ENCODE results near the gene BLOC1S1.
"Not testable (repeated sequence)": the region's sequence is repeated elsewhere in the genome, so short reads cannot be mapped to it uniquely, and the experiment has no call there.

BLOC1S1 gene

DNA sequence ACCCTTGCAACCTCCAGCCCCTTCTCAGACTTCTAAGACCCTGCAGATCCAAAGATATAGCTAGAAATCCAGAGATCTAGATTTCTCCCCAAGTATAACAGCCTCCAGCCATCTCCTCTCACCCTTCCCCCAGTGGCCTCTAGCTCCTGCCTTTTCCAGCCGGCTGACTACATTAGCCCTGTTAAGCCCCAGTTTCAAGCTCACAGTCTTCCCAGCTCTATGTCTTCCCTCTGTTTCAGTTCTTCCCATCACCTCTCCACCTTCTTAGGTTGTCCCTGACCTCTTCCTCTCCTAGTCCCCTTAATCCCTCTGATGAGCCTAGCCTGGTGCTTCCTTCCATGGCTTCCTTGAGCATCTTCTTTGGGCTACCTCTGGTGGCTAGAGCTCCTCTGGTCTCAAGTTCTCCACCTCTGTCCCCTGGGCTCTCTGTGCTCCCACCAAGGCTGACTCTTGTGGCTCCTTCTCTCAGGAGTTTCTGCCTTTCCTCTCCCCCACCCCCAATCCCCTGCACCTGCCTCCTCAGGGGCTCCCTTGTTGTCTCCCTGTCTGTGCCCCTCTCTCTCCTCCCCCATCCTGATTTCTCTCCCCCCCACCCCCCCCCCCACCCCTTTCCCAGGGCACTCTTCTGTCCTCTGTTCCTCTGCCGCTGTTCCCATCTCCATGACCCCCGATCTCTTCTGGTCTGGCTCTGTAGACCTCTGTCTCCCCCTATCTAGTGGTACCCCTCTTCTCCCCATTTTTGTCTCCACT lies 26.3 kb downstream of the BLOC1S1 start:
- FAIRE-seq (no peak), DNase-seq (ENCODE audit: insufficient read length, low spot score) (no peak)

DNA sequence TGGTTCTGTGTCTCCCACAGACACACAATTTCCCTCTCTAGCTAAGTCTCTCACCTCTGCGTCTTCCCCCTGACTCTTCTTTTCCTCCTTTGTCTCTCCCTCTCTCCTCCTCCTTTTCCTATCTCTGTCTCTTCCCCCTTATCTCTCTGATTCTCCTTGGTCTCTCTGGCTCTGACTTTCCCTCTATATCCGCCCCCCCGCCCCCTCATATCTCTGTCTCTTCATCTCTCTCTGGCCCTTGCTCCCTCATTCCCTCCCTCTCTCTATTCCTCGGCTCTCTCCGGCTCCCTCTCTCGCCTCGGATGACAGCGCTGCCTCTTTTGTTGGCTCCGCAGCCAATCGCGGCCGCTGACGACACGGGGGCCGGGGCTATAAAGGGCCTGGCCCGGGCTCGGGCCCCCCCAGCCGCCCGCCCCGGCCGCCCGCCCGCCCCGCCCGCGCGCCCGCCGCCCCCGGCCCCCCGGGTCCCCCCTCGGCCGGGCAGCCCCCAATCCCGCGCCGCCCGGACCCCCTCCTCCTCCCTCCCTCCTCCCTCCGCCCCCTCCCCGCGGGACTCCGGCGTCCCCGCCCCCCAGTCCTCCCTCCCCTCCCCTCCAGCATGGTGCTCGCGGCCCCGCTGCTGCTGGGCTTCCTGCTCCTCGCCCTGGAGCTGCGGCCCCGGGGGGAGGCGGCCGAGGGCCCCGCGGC lies 27.0 kb downstream of the BLOC1S1 start, which contains the start of gene GDF11:
TSS of gene GDF11 (plus strand) at position 404 of the 687 bp plus-strand sequence. CDS start at position 599, 195 bp downstream.
- FAIRE-seq (no peak), DNase-seq (ENCODE audit: insufficient read length, low spot score) (peak; percentile 81)

DNA sequence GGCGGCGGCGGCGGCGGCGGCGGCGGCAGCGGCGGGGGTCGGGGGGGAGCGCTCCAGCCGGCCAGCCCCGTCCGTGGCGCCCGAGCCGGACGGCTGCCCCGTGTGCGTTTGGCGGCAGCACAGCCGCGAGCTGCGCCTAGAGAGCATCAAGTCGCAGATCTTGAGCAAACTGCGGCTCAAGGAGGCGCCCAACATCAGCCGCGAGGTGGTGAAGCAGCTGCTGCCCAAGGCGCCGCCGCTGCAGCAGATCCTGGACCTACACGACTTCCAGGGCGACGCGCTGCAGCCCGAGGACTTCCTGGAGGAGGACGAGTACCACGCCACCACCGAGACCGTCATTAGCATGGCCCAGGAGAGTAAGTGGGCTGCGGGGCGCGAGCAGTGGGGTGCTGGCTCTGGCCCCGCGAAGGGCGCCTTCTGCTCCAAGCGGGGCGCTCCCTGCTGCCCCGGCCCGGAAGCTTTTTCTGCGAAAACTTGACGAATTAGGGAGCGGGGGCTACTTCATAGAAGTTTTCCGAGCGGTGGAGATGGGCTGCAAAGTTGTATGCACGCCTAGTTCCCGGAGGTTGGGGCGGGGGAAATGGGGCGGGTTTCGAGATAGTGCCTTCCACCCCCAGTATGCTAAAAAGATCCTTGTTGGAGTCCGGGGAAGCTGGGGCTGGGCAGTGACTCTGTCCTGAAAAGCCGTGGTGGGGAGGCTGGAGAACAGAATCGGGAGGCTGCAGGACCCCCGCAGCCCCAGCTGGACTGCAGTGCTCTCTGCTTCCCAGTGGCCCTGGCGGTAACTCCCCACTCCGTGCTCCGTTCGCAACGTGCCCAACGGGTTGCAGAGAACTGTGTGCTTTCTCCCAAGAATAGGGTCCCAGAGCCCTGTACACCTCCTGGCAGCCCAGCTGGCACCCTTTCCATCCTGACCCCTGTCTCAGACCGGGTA lies 27.8 kb downstream of the BLOC1S1 start:
- DNase-seq (ENCODE audit: insufficient read length, low spot score) (no peak), FAIRE-seq (peak; percentile 49)

DNA sequence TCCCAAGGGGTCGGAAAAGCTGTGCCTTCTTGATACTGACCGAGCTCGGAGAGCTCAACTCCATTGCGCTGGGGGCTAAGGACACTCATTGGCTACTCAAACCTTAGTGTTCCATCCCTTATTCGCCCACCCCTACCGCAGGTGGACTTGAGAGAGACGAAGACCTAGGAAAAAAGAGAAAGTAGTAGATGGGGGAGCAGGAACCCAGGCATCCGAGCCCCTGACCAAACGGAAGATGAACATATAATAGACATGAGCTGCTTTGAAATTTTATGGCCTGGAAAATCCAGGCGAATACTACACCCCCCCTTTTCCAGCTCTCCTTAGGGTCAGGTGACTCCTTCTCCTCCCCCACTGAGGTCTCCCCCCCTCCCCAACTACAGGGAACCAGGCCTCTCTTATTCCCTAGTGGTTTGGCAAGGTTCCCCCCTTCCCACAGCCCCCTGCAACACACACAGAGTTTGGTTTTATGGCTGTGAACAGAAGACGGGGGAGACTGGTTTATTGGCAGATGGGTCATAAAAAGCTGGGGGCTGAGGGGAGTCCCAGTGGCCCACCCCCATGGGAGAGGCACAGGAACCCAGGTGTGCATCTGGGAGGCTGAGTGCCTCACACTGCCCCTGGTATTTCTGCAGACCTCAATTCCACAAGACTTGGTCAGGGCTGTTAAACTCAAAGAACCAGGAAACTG lies 28.6 kb downstream of the BLOC1S1 start:
- FAIRE-seq (no peak), DNase-seq (ENCODE audit: insufficient read length, low spot score) (no peak)

DNA sequence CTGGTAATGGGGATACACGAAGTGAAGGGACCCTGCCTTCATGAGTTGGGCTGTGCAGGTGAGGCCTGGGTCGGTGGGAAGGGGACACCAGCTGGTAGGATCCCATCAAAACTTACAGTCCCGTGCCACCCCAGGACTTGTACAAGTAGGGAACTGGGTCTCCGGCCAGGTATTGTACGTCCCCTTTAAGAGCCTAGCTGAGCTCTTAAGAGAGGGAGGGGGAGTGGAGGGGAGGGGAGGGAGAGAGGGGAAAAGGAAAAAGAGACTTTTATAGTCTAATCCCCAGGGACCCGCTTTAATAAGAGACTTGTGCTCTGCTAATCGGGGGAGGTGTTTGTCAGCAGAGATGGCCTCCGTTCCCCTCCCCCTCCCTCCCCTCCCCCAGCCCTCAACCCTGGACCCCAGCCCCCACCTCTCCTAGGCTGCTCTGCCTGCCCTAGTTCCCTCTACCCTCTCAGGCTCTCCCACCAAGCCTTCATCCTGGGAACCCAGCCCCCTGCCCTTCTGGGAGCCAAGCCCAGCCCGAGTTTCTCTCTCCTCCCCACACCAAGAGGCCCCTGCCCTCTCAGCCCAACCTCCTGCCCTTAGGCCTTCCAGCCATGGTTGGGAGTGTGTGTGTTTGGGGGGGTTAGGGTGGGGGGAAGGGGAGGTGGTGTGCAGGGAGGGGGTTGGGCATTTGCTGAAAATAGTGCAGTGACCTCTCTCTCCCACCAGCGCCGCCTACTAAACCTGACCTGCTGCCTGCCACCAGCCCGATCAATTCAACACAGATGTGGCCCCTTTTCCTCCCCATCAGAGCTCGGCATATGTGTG lies 29.7 kb downstream of the BLOC1S1 start:
- DNase-seq (ENCODE audit: insufficient read length, low spot score): no peak
- no peak for FAIRE-seq

DNA sequence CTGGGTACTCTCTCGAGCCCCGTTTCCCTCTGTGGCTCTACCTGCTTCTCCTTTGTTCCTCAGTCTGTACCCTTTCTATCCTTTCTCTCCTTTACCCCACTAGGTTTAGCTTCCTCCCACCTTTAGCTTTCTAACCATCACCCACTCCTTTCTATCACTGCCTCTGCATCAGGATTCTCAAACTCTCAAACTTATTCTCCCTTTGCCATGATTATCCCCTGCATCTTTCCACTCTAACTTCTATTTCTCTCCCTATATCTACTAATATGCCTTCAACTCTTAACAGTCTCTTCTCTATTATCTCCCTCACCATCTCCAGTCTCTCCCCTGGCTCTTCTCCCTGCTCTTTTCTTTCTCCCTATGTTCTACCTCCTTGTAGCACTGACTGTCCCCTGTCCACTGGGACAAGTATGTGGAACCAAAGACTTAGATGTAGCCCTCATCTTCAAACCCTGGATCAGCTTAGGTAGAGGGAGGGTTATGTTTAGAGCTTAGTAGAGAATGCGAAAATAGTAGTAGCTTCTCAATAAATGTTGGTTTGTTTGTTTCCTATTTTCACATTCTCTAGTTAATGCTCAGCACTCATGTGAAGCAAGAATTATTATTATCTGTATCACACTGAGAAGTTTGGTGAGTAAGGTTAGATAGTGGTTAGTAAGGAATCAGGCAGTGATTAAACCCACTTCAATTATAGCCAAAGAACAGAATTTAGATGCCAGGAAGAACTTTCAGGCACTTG lies 30.5 kb downstream of the BLOC1S1 start:
- DNase-seq (ENCODE audit: insufficient read length, low spot score): no peak
- no peak for FAIRE-seq

DNA sequence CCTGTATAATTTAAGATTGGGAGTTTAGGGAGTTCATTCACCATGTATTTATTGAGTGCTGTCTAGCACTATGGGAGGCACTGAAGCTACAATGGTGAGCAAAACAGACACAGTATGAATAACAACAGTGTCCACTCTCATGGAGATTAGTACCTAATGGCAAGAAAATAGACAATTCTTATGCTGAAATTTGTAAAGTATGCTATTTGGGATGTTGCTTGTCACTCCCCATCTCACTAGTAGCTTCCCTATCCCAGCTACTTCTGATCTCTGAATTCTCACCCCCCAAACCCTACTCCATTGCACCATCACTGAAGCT lies 31.0 kb downstream of the BLOC1S1 start:
- FAIRE-seq: no peak
- DNase-seq (ENCODE audit: insufficient read length, low spot score): no peak

DNA sequence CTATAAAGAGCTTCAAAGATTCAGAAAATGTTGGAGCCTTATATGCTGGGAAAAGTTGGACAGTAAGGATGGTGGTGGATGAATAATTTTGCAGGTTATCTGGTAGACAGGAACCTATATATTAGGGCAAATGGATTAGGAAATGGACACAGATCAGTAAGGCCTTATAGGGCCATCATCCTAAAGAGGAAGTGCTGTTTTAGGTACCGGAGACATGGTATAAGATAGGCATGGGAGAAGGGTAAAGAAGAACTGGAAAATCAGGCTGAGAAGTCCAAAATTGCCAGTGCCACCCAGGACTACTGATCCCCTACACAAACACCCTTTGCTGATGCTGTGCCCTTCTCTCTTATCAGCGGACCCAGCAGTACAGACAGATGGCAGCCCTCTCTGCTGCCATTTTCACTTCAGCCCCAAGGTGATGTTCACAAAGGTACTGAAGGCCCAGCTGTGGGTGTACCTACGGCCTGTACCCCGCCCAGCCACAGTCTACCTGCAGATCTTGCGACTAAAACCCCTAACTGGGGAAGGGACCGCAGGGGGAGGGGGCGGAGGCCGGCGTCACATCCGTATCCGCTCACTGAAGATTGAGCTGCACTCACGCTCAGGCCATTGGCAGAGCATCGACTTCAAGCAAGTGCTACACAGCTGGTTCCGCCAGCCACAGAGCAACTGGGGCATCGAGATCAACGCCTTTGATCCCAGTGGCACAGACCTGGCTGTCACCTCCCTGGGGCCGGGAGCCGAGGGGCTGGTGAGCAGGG lies 32.6 kb downstream of the BLOC1S1 start:
- FAIRE-seq: no peak
- DNase-seq (ENCODE audit: insufficient read length, low spot score): no peak

DNA sequence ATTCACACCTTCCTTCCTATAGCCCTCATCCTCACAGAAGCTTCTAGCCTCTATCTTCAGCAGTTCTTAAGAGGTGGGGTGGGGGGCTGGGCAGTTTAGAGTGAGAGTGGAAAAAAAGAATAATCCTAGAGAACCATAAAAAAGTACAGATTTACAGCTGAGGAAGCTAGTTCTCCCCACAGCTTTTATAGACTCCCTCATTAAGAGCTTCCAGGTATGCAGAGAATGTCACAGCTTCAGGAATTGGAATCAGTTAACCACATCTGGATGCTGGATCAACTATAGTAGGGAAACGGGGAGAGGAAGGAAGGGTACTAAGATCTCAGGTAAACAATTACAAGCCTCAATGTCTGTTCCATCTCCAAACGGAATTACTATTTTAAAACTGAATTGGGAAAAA lies 39.4 kb downstream of the BLOC1S1 start:
- DNase-seq (ENCODE audit: insufficient read length, low spot score) (no peak), FAIRE-seq (no peak)

DNA sequence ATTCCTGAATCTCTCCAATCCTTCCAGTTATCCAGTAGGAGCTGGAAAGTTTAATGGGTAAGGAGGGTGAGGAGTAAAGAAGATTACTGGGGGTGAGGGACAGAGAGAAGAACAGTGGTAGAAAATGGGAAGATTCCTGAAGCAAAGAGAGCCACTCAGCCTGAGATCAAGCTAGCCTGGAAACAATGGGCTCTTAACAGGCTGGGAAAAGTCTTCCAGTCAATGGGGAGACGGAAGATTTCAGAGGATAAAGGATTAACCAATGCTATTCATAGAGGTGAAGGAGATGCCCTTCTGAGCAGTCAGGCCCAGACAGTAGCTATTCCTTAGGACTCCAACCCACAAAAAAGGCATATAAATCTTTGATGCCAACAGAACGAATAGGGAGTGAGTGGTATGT lies 41.9 kb downstream of the BLOC1S1 start:
- no peak for DNase-seq (ENCODE audit: insufficient read length, low spot score)
- no peak for FAIRE-seq

DNA sequence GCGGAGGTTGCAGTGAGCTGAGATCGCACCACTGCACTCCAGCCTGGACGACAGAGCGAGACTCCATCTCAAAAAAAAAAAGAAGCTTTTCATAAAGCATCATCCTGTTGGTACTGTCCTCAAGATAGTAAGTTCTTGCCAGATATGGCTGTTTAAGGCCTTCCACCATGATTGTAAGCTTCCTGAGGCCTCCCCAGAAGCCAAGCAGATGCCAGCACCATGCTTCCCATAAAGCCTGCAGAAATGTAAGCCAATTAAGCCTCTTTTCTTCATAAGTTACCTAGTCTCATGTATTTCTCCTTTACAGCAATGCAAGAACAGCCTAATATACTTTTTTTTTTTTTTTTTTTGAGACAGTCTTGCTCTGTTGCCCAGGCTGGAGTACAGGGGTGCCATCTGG lies 42.7 kb downstream of the BLOC1S1 start:
- FAIRE-seq; DNase-seq (ENCODE audit: insufficient read length, low spot score): not testable (repeated sequence)

DNA sequence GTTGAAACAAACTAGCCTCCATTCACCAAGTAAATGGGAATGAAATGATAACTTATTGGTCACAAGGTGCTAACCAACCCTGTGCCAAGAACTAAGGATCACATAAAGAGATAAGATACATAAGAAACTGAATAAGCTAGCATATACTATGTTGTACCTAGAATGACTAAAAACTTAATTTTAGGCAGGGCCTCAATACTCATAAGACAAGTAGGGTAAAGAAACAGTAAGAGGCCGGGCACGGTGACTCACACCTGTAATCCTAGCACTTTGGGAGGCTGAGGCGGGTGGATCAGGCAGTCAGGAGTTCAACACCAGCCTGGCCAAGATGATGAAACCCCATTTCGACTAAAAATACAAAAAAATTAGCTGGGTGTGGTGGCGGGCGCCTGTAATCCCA lies 44.8 kb downstream of the BLOC1S1 start:
- DNase-seq (ENCODE audit: insufficient read length, low spot score): no peak
- no peak for FAIRE-seq

DNA sequence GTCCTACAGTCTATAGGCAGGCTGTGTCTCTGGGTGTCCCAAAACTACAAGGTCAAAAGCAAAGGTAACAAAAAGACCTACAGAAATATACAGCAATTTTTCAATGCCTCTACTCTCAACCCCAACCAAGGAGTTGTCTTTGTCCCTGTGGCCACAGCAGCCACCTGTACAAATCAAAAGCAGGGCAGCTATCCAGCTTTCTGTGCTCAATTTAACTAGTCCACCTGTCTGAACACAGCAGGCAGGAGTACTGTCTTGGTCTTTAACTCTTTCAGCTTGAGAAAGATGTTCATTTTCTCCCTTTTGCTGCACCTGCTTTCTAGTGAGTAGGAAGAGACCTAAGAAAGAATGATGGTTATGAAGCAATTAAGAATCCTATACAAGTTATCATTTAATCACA lies 46.8 kb downstream of the BLOC1S1 start:
- DNase-seq (ENCODE audit: insufficient read length, low spot score) (no peak), FAIRE-seq (no peak)

DNA sequence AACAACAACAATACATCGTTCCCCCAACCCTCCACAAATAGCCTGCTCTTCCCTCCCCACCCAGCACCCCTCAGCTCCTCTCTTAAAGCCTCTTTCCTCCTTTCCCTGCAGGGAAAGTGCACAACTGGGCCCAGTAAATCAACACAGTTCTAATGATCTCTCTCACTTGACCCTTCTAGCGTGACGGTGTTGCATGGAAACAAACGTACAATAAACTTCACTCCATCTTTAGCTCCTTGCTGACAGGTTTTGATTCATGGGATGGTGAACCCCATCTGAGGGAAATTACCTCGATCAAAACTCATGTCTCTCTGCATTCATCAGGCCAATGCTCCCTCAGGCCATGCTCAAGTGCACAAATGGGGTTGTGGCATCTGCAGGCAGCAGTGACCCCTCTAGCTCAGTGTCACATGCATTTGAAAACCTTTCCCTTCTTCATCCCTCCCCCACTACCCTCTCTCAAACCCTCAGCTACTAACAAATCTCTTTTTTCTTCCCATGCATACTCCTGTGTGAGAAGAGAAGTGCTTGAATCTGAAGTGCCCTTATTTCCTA lies 50.0 kb downstream of the BLOC1S1 start:
- no peak for FAIRE-seq
- DNase-seq (ENCODE audit: insufficient read length, low spot score): no peak

DNA sequence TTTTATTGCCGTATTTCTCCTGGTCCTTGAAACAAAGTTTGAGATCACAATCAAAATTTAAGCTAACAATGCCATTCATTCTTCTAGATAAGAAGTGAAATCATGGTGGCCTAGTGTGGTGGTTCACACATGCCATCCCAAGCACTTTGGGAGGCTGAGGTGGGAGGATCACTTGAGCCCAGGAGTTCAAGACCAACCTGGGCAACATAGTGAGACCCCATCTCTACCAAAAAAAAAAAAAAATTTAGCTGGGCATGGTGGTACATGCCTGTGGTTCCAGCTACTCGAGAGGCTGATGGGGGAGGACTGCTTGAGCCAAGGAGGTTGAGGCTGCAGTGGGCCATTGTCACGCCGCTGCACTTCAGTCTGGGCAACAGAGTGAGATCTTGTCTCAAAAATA lies 51.3 kb downstream of the BLOC1S1 start:
- FAIRE-seq: no peak

More for the DNA sequence above, 51.3 kb downstream of the BLOC1S1 start:
- DNase-seq (ENCODE audit: insufficient read length, low spot score): no peak

Data from HTR-8/SVneo (cell line).